Loucy (cell line): ENCODE data around the gene PYCARD.

Experiments used
- CTCF ChIP-seq: fragments of 200-600 bp; sonication (generic); conservative IDR thresholded peaks from 2 replicates; pipeline ENCODE4 v1.5.1; 2014; ENCODE audit warnings: mild to moderate bottlenecking, antibody characterized with exemption, low read length
- EZH2phosphoT487 ChIP-seq: fragments of 200-600 bp; IDR thresholded peaks from 2 replicates; pipeline ENCODE4 v1.6.1; 2018; ENCODE audit warnings: antibody characterized with exemption, mild to moderate bottlenecking, moderate library complexity, borderline replicate concordance

GRCh38 chr16:31219154-31219741 lies 16.7 kb upstream of the PYCARD start:
- TF ChIP-seq CTCF (no peak), EZH2phosphoT487 (no peak)
